ENCODE measurements around the gene SLC25A51.

The SLC25A51 gene

DNA sequence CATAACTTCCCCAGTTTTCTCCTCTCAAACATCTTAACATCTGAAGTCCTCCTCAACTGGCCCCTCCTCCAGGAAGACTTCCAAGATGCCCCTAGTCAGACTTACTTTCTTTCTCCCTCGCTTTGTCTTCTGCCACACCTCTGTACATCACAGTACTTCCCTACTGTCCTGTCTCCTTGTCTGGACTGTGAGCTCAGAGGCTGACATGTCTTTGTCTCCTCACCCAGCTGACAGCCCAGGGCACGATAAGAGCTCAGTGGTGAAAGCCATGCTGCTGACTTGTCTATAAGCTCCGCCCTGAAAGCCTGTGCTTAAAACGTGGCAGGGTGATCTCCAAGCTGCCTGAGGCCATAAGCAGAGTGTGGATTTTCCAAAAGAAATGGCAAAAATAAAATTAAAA, 33.0 kb upstream of the SLC25A51 start:
- no peak for DNase-seq

DNA sequence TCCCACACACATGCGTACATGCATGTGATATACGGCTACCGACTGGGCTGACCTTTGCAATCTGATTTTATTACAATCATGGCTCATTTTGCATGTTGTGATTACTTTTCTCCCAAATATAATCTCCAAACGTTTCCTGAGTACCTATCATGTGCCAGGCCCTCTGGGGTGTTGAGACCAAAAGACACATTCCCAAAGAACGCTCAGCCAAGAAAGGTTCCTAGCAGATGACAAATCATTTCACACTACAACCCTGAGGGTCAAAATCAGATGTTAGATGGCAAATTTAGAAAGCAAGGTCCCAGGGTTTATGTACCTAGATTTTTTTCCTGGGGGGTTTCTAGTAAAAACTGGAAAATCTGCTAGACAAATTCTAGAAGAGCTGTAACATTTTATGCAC, 32.4 kb upstream of the SLC25A51 start:
- DNase-seq: no peak

DNA sequence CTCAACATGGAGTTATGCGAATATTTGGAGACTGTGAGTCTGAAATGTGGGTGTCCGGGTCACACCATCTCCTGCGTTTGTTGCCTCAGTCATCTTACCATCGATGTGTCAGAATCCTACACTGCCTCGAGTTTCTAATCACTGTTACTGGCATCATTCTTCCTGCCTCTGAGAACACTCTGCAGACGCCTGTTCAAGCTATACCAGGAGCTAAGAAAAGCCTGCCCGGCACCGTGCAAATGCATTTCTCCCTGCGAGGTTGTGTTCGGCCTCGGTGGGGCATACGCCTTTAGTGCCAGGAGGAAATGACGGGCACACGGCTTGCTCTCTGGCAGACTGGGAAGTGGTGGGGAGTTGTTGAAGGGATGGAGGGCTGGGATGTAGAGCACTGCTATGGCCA, 31.2 kb upstream of the SLC25A51 start:
- DNase-seq: no peak

GRCh38 chr9:37931592-37931991, 27.7 kb upstream of the SLC25A51 start:
- no peak for DNase-seq

GRCh38 chr9:37929441-37929895, 25.5 kb upstream of the SLC25A51 start:
- DNase-seq: no peak

- no peak for DNase-seq
These were observed 24.9 kb upstream of the SLC25A51 start for GRCh38 chr9:37928552-37929430.

DNA sequence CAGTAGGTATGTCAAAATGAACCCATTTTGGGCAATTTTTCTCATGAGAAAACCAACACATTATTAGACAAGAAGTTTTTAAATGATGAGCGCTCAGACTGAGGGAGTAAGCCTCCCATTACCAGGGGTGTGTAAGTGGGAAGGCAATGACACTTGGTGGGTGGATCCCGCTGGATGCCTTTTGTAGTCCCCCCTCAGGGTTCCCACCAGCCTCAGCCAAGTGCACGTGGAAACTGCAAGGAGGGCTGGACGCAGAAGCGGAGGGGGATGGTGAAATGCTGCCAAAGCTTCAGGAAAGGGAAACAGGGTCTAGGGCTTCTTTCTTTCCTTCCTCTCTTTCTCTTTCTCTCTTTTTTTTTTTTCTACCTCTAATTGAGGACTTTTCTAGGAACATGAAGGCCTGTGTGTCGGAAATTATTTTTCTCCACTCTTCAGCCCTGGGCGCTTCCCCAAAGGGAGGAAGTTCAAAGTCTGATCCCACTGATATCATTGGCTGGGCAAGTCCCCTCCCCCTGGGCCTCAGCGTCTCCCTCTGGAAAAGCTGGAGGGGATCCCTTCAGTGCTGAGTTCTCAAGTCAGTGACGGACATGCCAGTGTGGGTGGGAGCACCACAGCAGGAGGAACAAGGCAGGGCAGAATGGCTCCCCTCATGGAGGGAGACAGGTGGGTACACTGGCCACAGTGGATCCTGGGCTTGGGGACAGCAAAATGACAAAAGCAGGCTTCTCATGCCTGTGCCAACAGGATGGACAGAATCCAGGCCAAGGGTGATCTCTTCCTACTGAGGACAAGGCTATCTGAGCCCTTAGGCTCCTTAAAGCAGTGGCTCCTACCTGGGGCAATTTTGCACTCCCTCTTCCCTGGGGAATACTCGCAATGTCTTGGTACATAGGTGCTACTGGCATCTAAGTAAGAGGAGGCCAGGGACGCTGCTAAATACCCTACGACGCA, 23.9 kb upstream of the SLC25A51 start:
- no peak for DNase-seq

DNA sequence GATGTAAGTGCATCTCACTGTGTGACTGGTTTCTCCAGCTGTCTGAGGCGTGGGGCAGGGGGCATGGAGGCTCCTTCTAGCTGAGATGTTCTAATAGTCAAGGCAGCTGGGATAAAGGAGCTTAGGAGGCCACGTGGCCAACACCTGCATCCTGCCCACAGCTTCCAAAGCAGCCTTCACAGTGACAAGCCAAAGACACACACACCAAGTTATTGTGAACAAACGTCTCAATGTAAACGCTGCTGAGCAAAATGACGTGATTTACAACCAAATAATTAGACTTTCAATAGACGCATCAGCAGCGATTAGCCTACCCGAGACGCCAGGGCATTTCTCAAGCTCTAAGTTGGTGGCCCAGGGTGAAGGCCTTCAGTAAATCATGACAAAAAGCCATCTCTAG, 23.2 kb upstream of the SLC25A51 start:
- no peak for DNase-seq

GRCh38 chr9:37926737-37927118, 22.8 kb upstream of the SLC25A51 start:
- no peak for DNase-seq

DNA sequence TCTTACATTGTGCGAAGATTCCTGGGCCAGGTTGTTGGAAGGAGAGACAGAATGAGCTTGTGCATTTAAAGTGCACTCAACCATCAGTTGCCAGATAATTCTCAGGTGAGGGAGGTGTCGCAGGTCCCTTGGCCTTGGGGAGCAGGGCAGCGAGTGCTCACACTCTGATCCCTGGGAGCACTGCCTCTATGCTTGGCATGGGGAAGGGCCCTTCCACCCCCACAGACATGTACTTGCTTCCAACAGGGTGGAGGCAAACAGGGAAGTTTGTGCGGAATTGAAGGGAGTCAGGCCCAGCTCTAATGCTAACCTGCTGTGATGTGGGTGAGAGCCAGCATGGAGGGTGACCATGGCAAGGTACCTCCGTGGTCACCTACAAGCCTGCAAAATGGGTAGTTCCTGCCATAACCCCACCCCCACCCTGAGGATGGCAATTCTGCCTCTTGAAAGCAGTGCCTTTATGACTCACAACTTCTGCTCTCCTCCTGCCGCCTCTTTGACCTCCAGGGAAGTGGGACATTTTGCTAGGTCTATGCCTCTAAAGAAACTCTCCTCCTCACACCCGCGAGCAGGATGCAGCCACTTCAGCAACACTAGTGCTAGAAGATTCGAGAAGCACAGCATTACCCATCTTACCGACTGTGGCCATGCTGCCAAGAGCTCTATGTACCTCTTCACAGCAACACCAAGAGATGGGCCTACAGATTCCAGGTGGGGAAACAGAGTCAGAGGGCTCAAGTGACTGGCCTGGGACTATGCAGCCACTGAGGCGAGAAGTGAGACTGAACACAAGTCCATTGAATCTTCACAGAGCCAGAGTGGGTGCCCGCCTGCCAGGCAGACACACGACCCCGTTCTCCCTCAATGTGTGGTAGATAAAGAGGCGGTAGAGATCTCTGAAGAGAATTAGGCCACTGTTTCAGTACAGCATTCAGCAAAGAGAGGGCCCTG, 22.1 kb upstream of the SLC25A51 start:
- DNase-seq: no peak

DNA sequence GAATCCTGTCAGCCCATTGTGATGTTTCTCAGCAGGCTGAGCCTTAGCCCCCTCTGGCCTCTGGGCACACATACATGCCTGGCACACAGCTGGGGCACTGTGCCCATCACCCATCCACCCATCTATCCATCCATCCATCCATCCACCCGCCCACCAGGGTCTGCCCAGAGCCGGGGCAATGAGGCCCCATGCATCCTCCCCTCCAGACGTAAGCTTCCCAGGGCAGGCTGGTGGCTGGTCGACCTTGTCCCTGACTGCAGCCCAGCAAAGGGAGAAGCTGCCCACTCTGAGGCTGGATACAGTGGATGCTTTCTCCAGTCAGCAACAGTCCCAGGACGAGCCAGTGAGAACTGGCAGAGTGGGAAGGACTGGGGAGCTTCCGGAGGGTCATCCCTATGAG, 21.1 kb upstream of the SLC25A51 start:
- DNase-seq: no peak

- no peak for DNase-seq
These were observed 20.6 kb upstream of the SLC25A51 start for GRCh38 chr9:37924538-37924937.

- no peak for DNase-seq
These were observed 20.0 kb upstream of the SLC25A51 start for GRCh38 chr9:37923796-37924427.

GRCh38 chr9:37923118-37923795, 19.3 kb upstream of the SLC25A51 start:
- no peak for DNase-seq

DNA sequence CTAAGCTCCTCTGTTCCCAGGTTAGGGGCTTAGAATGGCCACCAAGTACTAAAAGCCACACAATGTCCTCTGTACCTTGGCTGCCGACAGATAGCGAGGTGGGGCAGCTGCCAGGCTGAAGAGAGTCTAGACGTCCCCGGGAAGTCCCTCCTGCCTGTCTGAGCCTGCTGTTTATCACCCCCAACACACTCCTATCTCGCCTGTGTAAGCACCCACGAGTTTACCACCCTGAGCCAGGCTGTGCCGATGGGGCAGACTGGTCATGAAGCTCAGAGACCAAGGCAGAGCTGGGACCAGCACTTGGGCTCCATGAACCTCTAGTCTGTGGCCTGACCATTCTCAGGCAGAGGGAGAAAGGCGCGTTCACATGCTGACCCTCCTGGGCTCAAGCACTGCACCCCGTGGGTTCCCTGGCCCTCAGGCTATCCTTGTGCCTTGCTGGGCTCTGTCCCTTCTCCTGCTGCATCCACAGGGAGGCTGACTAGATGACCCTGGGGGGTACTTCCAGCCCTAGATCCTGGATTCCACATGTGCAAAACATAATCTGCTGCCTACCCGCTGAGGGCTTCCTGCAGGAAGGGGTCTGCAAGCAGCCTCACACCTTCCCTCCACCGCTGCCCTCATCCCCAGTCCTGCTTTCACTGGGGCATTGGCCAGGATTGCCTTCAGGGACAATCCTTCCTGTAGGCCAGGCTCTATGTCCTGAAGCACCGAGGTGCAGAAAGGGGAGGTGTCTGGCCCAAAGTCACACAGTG, 18.6 kb upstream of the SLC25A51 start:
- DNase-seq: no peak

DNA sequence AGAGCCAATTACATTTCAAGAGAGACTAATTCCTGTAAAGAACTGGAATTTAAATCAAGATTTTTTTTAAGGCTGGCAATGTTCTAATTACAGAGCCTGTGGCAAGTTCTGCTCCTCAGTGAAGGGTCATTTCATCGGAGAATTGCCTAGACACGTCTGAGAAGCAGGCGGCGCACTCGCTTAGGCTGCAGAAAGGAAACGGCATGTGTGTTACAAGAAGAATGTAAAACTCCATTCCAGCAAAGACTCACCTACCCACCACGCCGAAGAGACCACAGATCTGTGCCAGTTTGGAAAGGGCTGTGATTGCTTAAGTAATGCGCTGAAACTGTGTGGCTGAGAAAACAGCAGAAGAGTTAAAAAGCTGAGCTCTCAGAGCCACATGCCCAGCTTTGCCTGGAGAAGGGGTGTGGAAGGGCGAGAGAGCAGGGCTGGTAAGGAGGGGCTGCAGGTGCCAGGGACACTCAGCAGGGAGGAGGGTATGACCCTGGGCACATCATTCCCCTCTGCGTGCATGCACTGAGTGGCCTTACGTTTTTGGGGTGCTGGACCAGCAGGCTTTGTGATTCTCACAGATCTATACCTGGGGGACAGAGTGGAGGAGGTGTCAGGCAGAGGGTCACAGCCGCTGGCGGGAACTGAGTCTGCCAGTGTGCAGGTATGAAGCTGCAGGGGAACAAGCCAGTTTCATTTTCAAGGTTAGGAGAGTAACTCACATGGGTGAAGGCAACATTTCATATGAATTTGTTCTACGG, 17.8 kb upstream of the SLC25A51 start:
- DNase-seq: no peak

DNA sequence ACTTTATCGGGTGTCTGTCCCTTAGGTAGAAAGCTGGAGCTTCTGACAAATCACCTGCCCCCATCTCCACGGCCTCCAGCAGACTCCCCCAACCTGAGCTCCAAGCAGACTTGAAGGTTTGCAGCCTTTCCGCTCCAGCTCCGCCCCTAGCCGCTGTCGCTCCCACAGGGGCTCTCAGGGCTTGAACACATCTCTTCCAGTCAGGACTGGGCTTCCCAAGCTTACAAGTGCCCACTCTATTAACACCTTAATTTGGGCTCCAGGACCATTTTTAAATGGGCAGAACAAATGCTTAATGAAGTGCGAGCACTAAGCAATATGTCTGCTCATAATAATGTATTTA, 17.2 kb upstream of the SLC25A51 start:
- no peak for DNase-seq

- no peak for DNase-seq
These were observed 16.7 kb upstream of the SLC25A51 start for GRCh38 chr9:37920471-37921167.

- no peak for DNase-seq
These were observed 16.0 kb upstream of the SLC25A51 start for GRCh38 chr9:37919956-37920335.

Measured in SW 1271 (cell line).